PC-3 (cell line): Measurements from ENCODE around the gene MGAT4D. TPM values are rescaled to one million over a fixed set of nuclear protein-coding genes. Genes with fewer than 3 reads are reported as not detected.
"Not testable (repeated sequence)": the region's sequence is repeated elsewhere in the genome, so short reads cannot be mapped to it uniquely, and the experiment has no call there.

Source experiments
- ATAC-seq: fragments of 200-7000 bp; cut with Tn5 transposase; 2 replicates; pipeline ENCODE4 v1.9.1; 2020; ENCODE audit warnings: mild to moderate bottlenecking, moderate library complexity
- BruUV-seq: library from RNA; stranded (reverse); fragments of 400-500 nt; replicated peaks from 2 replicates; lab custom pipeline; 2021; lab: Mats Ljungman, UMichigan
- CTCF ChIA-PET: fragments of 300-600 bp; sonication (Branson Sonifier 250); formaldehyde crosslinking; loops from one replicate; lab custom pipeline; 2022; ENCODE audit warnings: antibody characterized with exemption; lab: Charles Lee
- POLR2A ChIA-PET: fragments of 300-600 bp; sonication (Branson Sonifier 250); formaldehyde crosslinking; loops from one replicate; lab custom pipeline; 2022; ENCODE audit warnings: antibody characterized with exemption; ENCODE audit not compliant: unreplicated experiment; lab: Charles Lee
- DNase-seq: peaks from one replicate; pipeline ENCODE4 v3.0.0-alpha.2; 2015
- H2AFZ ChIP-seq: fragments of 300-600 bp; sonication (generic); 2 replicates; pipeline ENCODE4 v1.6.0; 2016; ENCODE audit warnings: antibody characterized with exemption, low read length
- H3F3A ChIP-seq: fragments of 300-600 bp; sonication (generic); one replicate; pipeline ENCODE4 v1.6.0; 2017; ENCODE audit warnings: antibody characterized with exemption, low read length, control low read depth, mild to moderate bottlenecking; ENCODE audit not compliant: unreplicated experiment
- H3K27ac ChIP-seq: fragments of 300-600 bp; sonication (generic); 2 replicates; pipeline ENCODE4 v1.5.1; 2016; ENCODE audit warnings: mild to moderate bottlenecking, low read length
- H3K27me3 ChIP-seq: fragments of 300-600 bp; sonication (generic); 2 replicates; pipeline ENCODE4 v1.6.1; 2016; ENCODE audit warnings: low read length, mixed read lengths
- H3K36me3 ChIP-seq: fragments of 300-600 bp; sonication (generic); 2 replicates; pipeline ENCODE4 v1.6.1; 2016; ENCODE audit warnings: low read depth, mixed run types, low read length, mixed read lengths
- H3K4me1 ChIP-seq: fragments of 300-600 bp; sonication (generic); 2 replicates; pipeline ENCODE4 v1.5.1; 2016; ENCODE audit warnings: low read length; ENCODE audit not compliant: insufficient read depth
- H3K4me2 ChIP-seq: fragments of 300-600 bp; sonication (generic); 2 replicates; pipeline ENCODE4 v1.6.0; 2016; ENCODE audit warnings: low read length
- H3K4me3 ChIP-seq: fragments of 300-600 bp; sonication (generic); 2 replicates; pipeline ENCODE4 v1.5.1; 2016; ENCODE audit warnings: mild to moderate bottlenecking, low read length, mixed read lengths
- H3K79me2 ChIP-seq: fragments of 300-600 bp; sonication (generic); 2 replicates; pipeline ENCODE4 v1.6.1; 2017; ENCODE audit warnings: low read length, mixed read lengths
- H3K9ac ChIP-seq: fragments of 300-600 bp; sonication (generic); 2 replicates; pipeline ENCODE4 v1.6.0; 2016; ENCODE audit warnings: mild to moderate bottlenecking, low read length
- H3K9me2 ChIP-seq: fragments of 300-600 bp; sonication (generic); replicated peaks from 2 replicates; pipeline ENCODE4 v1.6.1; 2016; ENCODE audit warnings: mixed run types, low read length, mixed read lengths
- H3K9me3 ChIP-seq: fragments of 300-600 bp; sonication (generic); 2 replicates; pipeline ENCODE4 v1.6.1; 2016; ENCODE audit warnings: low read length, mixed read lengths
- H4K20me1 ChIP-seq: fragments of 300-600 bp; sonication (generic); 2 replicates; pipeline ENCODE4 v1.6.1; 2016; ENCODE audit warnings: low read length, mixed read lengths
- CTCF ChIP-seq: fragments of 300-600 bp; sonication (generic); conservative IDR thresholded peaks from 2 replicates; pipeline ENCODE4 v1.5.1; 2017; ENCODE audit warnings: antibody characterized with exemption, low read depth, mild to moderate bottlenecking, low read length
- EZH2 ChIP-seq: fragments of 300-600 bp; sonication (generic); IDR thresholded peaks from one replicate; pipeline ENCODE4 v1.6.1; 2017; ENCODE audit warnings: antibody characterized with exemption, mild to moderate bottlenecking, low read length; ENCODE audit not compliant: unreplicated experiment
- EZH2phosphoT487 ChIP-seq: fragments of 300-600 bp; sonication (generic); IDR thresholded peaks from 2 replicates; pipeline ENCODE4 v1.6.1; 2018; ENCODE audit warnings: mild to moderate bottlenecking, antibody characterized with exemption, low read length, borderline replicate concordance
- intact Hi-C: fragments of 100-400 bp; cut with micrococcal nuclease; formaldehyde crosslinking; loops from 2 replicates; pipeline ENCODE4 v1.9.0; 2023
- total RNA-seq: library from RNA; depleted of rRNA; stranded (reverse); fragments of >200 nt; gene quantifications from 2 replicates; pipeline ENCODE4 v1.2.3, GENCODE V29; 2014

Gene MGAT4D
- total RNA-seq, 1 experiment from 2014 or later = not detected

- intact Hi-C loops = loop anchor here (2.0 kb wide), 1 partner anchor 22 kb away; the partner anchor contains the start of gene CLGN
- CTCF ChIA-PET = interaction anchor here (0.5 kb wide), 1 partner anchor 75 kb away, joined by 3 read pairs; the partner anchor contains the start of gene ELMOD2
- ATAC-seq = peak; percentile 22; the same call in 1 of the 2 replicates
Observed at GRCh38 chr4:140448830-140449229, 49.3 kb downstream of the MGAT4D start.

GRCh38 chr4:140448162-140448561 lies 49.9 kb downstream of the MGAT4D start:
- POLR2A ChIA-PET = no interaction called here
- peak; percentile 68 for DNase-seq

More at GRCh38 chr4:140448830-140449229, 49.3 kb downstream of the MGAT4D start:
- no peaks in the 10 kb centered on the region for H3K9me2 ChIP-seq
- no peaks in the 10 kb centered on the region for H3K9me3 ChIP-seq
- no peaks in the 10 kb centered on the region for H4K20me1 ChIP-seq
- no peaks in the 10 kb centered on the region for H3F3A ChIP-seq
- no TSS peak for BruUV-seq
- H3K27me3 ChIP-seq = no peaks in the 10 kb centered on the region
- no peaks in the 10 kb centered on the region for H3K36me3 ChIP-seq
- TF ChIP-seq EZH2 (no peak), CTCF (no peak), EZH2phosphoT487 (no peak)
- H3K4me2 ChIP-seq = peak overlapping the region; percentile 72
- no peaks in the 10 kb centered on the region for H3K79me2 ChIP-seq
- no peak overlapping the region for H3K9ac ChIP-seq
- POLR2A ChIA-PET = no interaction called here
- no peak overlapping the region for H2AFZ ChIP-seq
- peak overlapping the region; percentile 11 for H3K27ac ChIP-seq
- peaks cover 20% of the 10 kb centered on the region for H3K4me1 ChIP-seq
- DNase-seq = peak; percentile 51
- H3K4me3 ChIP-seq = 0 out of 2 replicates have a peak overlapping the region, but pooled peaks have one; percentile 12

GRCh38 chr4:140444347-140444746 lies 53.7 kb downstream of the MGAT4D start:
- H3K9ac ChIP-seq, H3K79me2 ChIP-seq, H3K4me2 ChIP-seq, H4K20me1 ChIP-seq, intact Hi-C loops, H3F3A ChIP-seq, H3K27me3 ChIP-seq, POLR2A ChIA-PET, H3K4me3 ChIP-seq, ATAC-seq, DNase-seq, H3K36me3 ChIP-seq, H3K9me3 ChIP-seq, H3K9me2 ChIP-seq, H2AFZ ChIP-seq, BruUV-seq, H3K27ac ChIP-seq, CTCF ChIA-PET: not testable (repeated sequence)
- H3K4me1 ChIP-seq = peaks cover 20% of the 10 kb centered on the region

More at GRCh38 chr4:140448162-140448561, 49.9 kb downstream of the MGAT4D start:
- no peaks in the 10 kb centered on the region for H4K20me1 ChIP-seq
- no peak overlapping the region for H2AFZ ChIP-seq
- peak; percentile 88 for ATAC-seq
- BruUV-seq = no TSS peak
- H3K27me3 ChIP-seq = no peaks in the 10 kb centered on the region
- TF ChIP-seq EZH2 (no peak), CTCF (no peak), EZH2phosphoT487 (no peak)
- peak overlapping the region; percentile 11 for H3K27ac ChIP-seq
- no peaks in the 10 kb centered on the region for H3K9me2 ChIP-seq
- CTCF ChIA-PET = interaction anchor here (0.6 kb wide), 1 partner anchor 121 kb away, joined by 4 read pairs; no protein-coding TSS in a partner anchor
- H3K4me1 ChIP-seq = peaks cover 20% of the 10 kb centered on the region
- H3F3A ChIP-seq = no peaks in the 10 kb centered on the region
- H3K79me2 ChIP-seq = no peaks in the 10 kb centered on the region
- no peak overlapping the region for H3K4me3 ChIP-seq
- H3K36me3 ChIP-seq = no peaks in the 10 kb centered on the region
- intact Hi-C loops = loop anchor here (2.0 kb wide), 1 partner anchor 21 kb away; the partner anchor contains the start of gene CLGN
- no peak overlapping the region for H3K9ac ChIP-seq
- H3K9me3 ChIP-seq = no peaks in the 10 kb centered on the region
- peak overlapping the region; percentile 72 for H3K4me2 ChIP-seq
